ENCODE results near the gene PRPSAP1. TPM values are rescaled to one million over a fixed set of nuclear protein-coding genes. Genes with fewer than 3 reads are reported as not detected.

The PRPSAP1 gene
- total RNA-seq, 1 experiment from 2014 or later = 38.4 TPM

GRCh38 chr17:76384987-76385891 lies 31.5 kb upstream of the PRPSAP1 start:
- Histone ChIP-seq H4K20me1 (ENCODE audit: control insufficient read depth, insufficient read depth, insufficient read length) (no peaks in the 10 kb centered on the region), H4K5ac (ENCODE audit: insufficient read length, low read depth, low read length) (no peak overlapping the region), H2BK12ac (ENCODE audit: insufficient read length, low read depth, low read length) (no peak overlapping the region), H3K79me1 (ENCODE audit: insufficient read depth, low read depth, low read length, poor library complexity, severe bottlenecking) (no peaks in the 10 kb centered on the region), H3K4me2 (ENCODE audit: insufficient read depth, insufficient read length, low read length) (peak overlapping the region; percentile 79), H2AFZ (ENCODE audit: low read length) (no peak overlapping the region), H3K27ac (ENCODE audit: insufficient read length, low read depth, low read length) (no peak overlapping the region), H3K4me1 (ENCODE audit: insufficient read depth, low read length) (peaks cover 7% of the 10 kb centered on the region; the same call in 1 of the 2 replicates), H2BK15ac (ENCODE audit: low read depth, low read length) (no peak overlapping the region), H3K18ac (ENCODE audit: insufficient read length, low read depth, low read length) (no peak overlapping the region), H3K56ac (ENCODE audit: insufficient read length, low read depth, low read length) (no peak overlapping the region), H3K79me2 (ENCODE audit: insufficient read depth, low read length) (no peaks in the 10 kb centered on the region), H3T11ph (ENCODE audit: low read length) (no peak overlapping the region), H2BK5ac (ENCODE audit: insufficient read length, low read length) (no peak overlapping the region), H2AK5ac (ENCODE audit: insufficient read length, low read length) (no peak overlapping the region), H2BK120ac (ENCODE audit: low read depth, low read length, poor library complexity, severe bottlenecking) (no peak overlapping the region), H3K27me3 (ENCODE audit: insufficient read depth, low read length) (peaks cover 16% of the 10 kb centered on the region; the same call in 1 of the 2 replicates), H3K23ac (ENCODE audit: insufficient read length, low read depth, low read length) (no peak overlapping the region), H3K23me2 (ENCODE audit: insufficient read length, low read depth, low read length, poor library complexity, severe bottlenecking) (peaks cover 17% of the 10 kb centered on the region), H3K4ac (ENCODE audit: low read depth, low read length) (no peak overlapping the region), H3K14ac (ENCODE audit: insufficient read depth, low read length) (no peak overlapping the region), H2BK20ac (ENCODE audit: low read depth, low read length, poor library complexity, severe bottlenecking) (no peak overlapping the region), H3K9me3 (ENCODE audit: control insufficient read depth, low read depth, low read length) (no peaks in the 10 kb centered on the region), H3K9ac (ENCODE audit: extremely low read depth, insufficient read length, low read length) (no peak overlapping the region), H4K8ac (replicated peaks; ENCODE audit: insufficient read length, low read depth, low read length) (no peak overlapping the region), H4K91ac (ENCODE audit: insufficient read length, low read depth, low read length) (no peak overlapping the region)
- peaks cover 29 to 40% of the 10 kb centered on the region in 2 experiments for H3K4me1 Mint-ChIP-seq
- peak overlapping the region in 1 of 2 experiments; percentile 68; a peak in 2 of 5 replicates for H3K4me3 Mint-ChIP-seq
- peak; percentile 55 for DNase-seq
- no peaks in the 10 kb centered on the region for H3K9me3 Mint-ChIP-seq
- peaks cover 56% of the 10 kb centered on the region for H3K27me3 Mint-ChIP-seq (ENCODE audit: low read depth)
- TF ChIP-seq CTCF (conservative IDR thresholded peaks at IDR 0.05) = no peak
- no peak overlapping the region for H3K27ac Mint-ChIP-seq
- WGBS (ENCODE audit: extremely low coverage, insufficient read length, low lambda C conversion rate) = no CpG with 5 or more reads among the region's 74 CpGs
- H3K36me3 Mint-ChIP-seq (ENCODE audit: insufficient read depth in 1 of 3, low read depth in 3 of 3) = peaks cover 2 to 12% (median 2%) of the 10 kb centered on the region in 3 experiments; a peak in 5 of 7 replicates

Data from H9 (cell line).